Measurements from ENCODE around the gene CBY3. TPM values are rescaled to one million over a fixed set of nuclear protein-coding genes. Genes with fewer than 3 reads are reported as not detected.

CBY3 gene
- polyA plus RNA-seq, 1 donor (not counting 4 experiments of a cell fraction or from before 2014, with no cell fraction given) = not detected

GRCh38 chr5:179720222-179720621 lies 39.4 kb upstream of the CBY3 start:
- Histone ChIP-seq H3K4me2 (ENCODE audit: control insufficient read depth, extremely low read depth, insufficient read depth, low read depth, low read length) (no peak overlapping the region), H3K27ac (ENCODE audit: control insufficient read depth, insufficient read depth, low read length) (no peak overlapping the region), H4K20me1 (ENCODE audit: control insufficient read depth, extremely low read depth, insufficient read depth, low read length) (peaks cover 8% of the 10 kb centered on the region), H3K79me2 (ENCODE audit: control insufficient read depth, insufficient read depth, low read length) (peaks cover 46% of the 10 kb centered on the region), H3K36me3 (ENCODE audit: control insufficient read depth in 2 of 2, extremely low read depth in 1 of 2, insufficient read depth in 2 of 2, low read length in 2 of 2) (peaks cover 44 to 58% of the 10 kb centered on the region in 2 experiments), H3K4me1 (ENCODE audit: control insufficient read depth, extremely low read depth, insufficient read depth, low read length) (no peaks in the 10 kb centered on the region), H3K9me3 (ENCODE audit: control insufficient read depth, low read depth, low read length) (no peaks in the 10 kb centered on the region), H3K9me1 (ENCODE audit: control insufficient read depth, extremely low read depth, insufficient read depth, low read length) (peaks cover 3% of the 10 kb centered on the region), H3K4me3 (ENCODE audit: control insufficient read depth in 2 of 3, extremely low read depth in 1 of 3, insufficient read depth in 2 of 3, low read depth in 1 of 3, low read length in 3 of 3) (no peak overlapping the region), H2AFZ (ENCODE audit: control insufficient read depth, low read length) (no peak overlapping the region), H3K27me3 (ENCODE audit: control insufficient read depth, extremely low read depth, insufficient read depth, low read length) (no peaks in the 10 kb centered on the region), H3K9ac (ENCODE audit: control insufficient read depth, extremely low read depth, insufficient read depth, low read length) (no peak overlapping the region)
- FAIRE-seq (no peak), DNase-seq (ENCODE audit: low read depth, low spot score) (no peak)
- dilution Hi-C loops (cut with MboI; ENCODE audit: extremely low pct_ligation_motif_present, low sequenced_read_pairs) = no loop called here
- TF ChIP-seq, protein P1, sequence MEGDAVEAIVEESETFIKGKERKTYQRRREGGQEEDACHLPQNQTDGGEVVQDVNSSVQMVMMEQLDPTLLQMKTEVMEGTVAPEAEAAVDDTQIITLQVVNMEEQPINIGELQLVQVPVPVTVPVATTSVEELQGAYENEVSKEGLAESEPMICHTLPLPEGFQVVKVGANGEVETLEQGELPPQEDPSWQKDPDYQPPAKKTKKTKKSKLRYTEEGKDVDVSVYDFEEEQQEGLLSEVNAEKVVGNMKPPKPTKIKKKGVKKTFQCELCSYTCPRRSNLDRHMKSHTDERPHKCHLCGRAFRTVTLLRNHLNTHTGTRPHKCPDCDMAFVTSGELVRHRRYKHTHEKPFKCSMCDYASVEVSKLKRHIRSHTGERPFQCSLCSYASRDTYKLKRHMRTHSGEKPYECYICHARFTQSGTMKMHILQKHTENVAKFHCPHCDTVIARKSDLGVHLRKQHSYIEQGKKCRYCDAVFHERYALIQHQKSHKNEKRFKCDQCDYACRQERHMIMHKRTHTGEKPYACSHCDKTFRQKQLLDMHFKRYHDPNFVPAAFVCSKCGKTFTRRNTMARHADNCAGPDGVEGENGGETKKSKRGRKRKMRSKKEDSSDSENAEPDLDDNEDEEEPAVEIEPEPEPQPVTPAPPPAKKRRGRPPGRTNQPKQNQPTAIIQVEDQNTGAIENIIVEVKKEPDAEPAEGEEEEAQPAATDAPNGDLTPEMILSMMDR (optimal IDR thresholded peaks at IDR 0.05 in 1 of 3, IDR thresholded peaks at IDR 0.05 in 1 of 3, conservative IDR thresholded peaks at IDR 0.05 in 1 of 3; ENCODE audit: extremely low read depth in 1 of 3, insufficient read depth in 2 of 3, low read length in 3 of 3) = no peak
- no peak for TF ChIP-seq EZH2 (IDR thresholded peaks at IDR 0.05; ENCODE audit: low read length)

- Histone ChIP-seq H3K9ac (ENCODE audit: control insufficient read depth, extremely low read depth, insufficient read depth, low read length) (no peak overlapping the region), H3K79me2 (ENCODE audit: control insufficient read depth, insufficient read depth, low read length) (peaks cover 38% of the 10 kb centered on the region), H3K27me3 (ENCODE audit: control insufficient read depth, extremely low read depth, insufficient read depth, low read length) (no peaks in the 10 kb centered on the region), H3K36me3 (ENCODE audit: control insufficient read depth in 2 of 2, extremely low read depth in 1 of 2, insufficient read depth in 2 of 2, low read length in 2 of 2) (peaks cover 27 to 39% of the 10 kb centered on the region in 2 experiments), H3K9me1 (ENCODE audit: control insufficient read depth, extremely low read depth, insufficient read depth, low read length) (no peaks in the 10 kb centered on the region), H3K27ac (ENCODE audit: control insufficient read depth, insufficient read depth, low read length) (no peak overlapping the region), H3K4me1 (ENCODE audit: control insufficient read depth, extremely low read depth, insufficient read depth, low read length) (no peaks in the 10 kb centered on the region), H3K4me3 (ENCODE audit: control insufficient read depth in 2 of 3, extremely low read depth in 1 of 3, insufficient read depth in 2 of 3, low read depth in 1 of 3, low read length in 3 of 3) (no peak overlapping the region), H3K9me3 (ENCODE audit: control insufficient read depth, low read depth, low read length) (no peaks in the 10 kb centered on the region), H4K20me1 (ENCODE audit: control insufficient read depth, extremely low read depth, insufficient read depth, low read length) (peaks cover 3% of the 10 kb centered on the region), H2AFZ (ENCODE audit: control insufficient read depth, low read length) (no peak overlapping the region), H3K4me2 (ENCODE audit: control insufficient read depth, extremely low read depth, insufficient read depth, low read depth, low read length) (no peak overlapping the region)
- TF ChIP-seq EZH2 (IDR thresholded peaks at IDR 0.05; ENCODE audit: low read length) = no peak
- TF ChIP-seq, protein P1 (optimal IDR thresholded peaks at IDR 0.05 in 1 of 3, IDR thresholded peaks at IDR 0.05 in 1 of 3, conservative IDR thresholded peaks at IDR 0.05 in 1 of 3; ENCODE audit: extremely low read depth in 1 of 3, insufficient read depth in 2 of 3, low read length in 3 of 3) = no peak
- no peak for FAIRE-seq
- DNase-seq (ENCODE audit: low read depth, low spot score) = no peak
- dilution Hi-C loops (cut with MboI; ENCODE audit: extremely low pct_ligation_motif_present, low sequenced_read_pairs) = no loop called here
Observed at GRCh38 chr5:179716286-179716685, 35.5 kb upstream of the CBY3 start.
